ENCODE measurements around the gene FUT7. TPM values are rescaled to one million over a fixed set of nuclear protein-coding genes. Genes with fewer than 3 reads are reported as not detected.

Gene FUT7
- total RNA-seq, 1 donor from 2014 or later = 0.13 TPM

DNA sequence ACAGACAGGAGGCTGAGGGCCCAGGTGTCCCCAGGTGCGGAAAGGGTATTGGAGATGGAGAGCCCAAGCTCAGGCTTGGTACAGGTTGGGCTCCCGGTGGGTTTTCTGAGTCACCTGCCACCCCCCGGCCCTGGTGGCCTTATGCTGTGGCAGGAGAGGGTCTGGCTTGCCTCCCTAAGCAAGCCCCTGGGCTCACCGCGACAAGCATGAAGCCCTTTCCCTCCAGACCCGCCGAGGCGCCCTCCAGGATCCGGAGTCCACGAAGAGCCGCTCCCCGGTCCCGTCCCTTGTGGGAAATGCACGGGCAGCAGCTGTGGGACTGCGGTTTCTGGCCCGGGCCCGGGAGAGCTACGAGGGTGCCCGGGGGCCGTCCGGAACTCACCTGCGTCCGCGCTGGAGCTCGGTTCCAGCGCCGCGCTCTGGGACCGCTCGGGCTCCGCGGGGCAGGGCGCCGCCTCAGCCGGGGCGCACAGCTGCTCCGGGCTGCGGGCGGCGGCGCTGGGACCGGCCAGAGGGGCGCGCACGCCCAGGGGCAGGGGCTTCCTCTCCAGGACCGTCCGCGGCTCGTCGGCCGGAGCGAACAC, 37.7 kb upstream of the FUT7 start:
- Mint-ChIP-seq H3K9me3 (ENCODE audit: unreplicated experiment) (no peaks in the 10 kb centered on the region), H3K36me3 (ENCODE audit: unreplicated experiment) (no peaks in the 10 kb centered on the region), H3K27me3 (ENCODE audit: unreplicated experiment) (no peaks in the 10 kb centered on the region), H3K4me1 (ENCODE audit: unreplicated experiment) (peaks cover 12% of the 10 kb centered on the region), H3K27ac (ENCODE audit: unreplicated experiment) (no peak overlapping the region), H3K4me3 (ENCODE audit: unreplicated experiment) (peak overlapping the region; percentile 29)
- TF ChIP-seq, protein P1, sequence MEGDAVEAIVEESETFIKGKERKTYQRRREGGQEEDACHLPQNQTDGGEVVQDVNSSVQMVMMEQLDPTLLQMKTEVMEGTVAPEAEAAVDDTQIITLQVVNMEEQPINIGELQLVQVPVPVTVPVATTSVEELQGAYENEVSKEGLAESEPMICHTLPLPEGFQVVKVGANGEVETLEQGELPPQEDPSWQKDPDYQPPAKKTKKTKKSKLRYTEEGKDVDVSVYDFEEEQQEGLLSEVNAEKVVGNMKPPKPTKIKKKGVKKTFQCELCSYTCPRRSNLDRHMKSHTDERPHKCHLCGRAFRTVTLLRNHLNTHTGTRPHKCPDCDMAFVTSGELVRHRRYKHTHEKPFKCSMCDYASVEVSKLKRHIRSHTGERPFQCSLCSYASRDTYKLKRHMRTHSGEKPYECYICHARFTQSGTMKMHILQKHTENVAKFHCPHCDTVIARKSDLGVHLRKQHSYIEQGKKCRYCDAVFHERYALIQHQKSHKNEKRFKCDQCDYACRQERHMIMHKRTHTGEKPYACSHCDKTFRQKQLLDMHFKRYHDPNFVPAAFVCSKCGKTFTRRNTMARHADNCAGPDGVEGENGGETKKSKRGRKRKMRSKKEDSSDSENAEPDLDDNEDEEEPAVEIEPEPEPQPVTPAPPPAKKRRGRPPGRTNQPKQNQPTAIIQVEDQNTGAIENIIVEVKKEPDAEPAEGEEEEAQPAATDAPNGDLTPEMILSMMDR (IDR thresholded peaks at IDR 0.05) = no peak
- DNase-seq (ENCODE audit: extremely low spot score, unreplicated experiment) = no peak

GRCh38 chr9:137068539-137069507, 36.9 kb upstream of the FUT7 start:
- no peaks in the 10 kb centered on the region for H3K36me3 Mint-ChIP-seq (ENCODE audit: unreplicated experiment)
- H3K27ac Mint-ChIP-seq (ENCODE audit: unreplicated experiment) = no peak overlapping the region
- TF ChIP-seq, protein P1 (IDR thresholded peaks at IDR 0.05) = no peak
- no peaks in the 10 kb centered on the region for H3K9me3 Mint-ChIP-seq (ENCODE audit: unreplicated experiment)
- no peak for DNase-seq (ENCODE audit: extremely low spot score, unreplicated experiment)
- no peaks in the 10 kb centered on the region for H3K27me3 Mint-ChIP-seq (ENCODE audit: unreplicated experiment)
- H3K4me3 Mint-ChIP-seq (ENCODE audit: unreplicated experiment) = peak overlapping the region; percentile 29
- H3K4me1 Mint-ChIP-seq (ENCODE audit: unreplicated experiment) = peaks cover 14% of the 10 kb centered on the region

- H3K4me3 Mint-ChIP-seq (ENCODE audit: unreplicated experiment) = no peak overlapping the region
- peaks cover 14% of the 10 kb centered on the region for H3K4me1 Mint-ChIP-seq (ENCODE audit: unreplicated experiment)
- H3K36me3 Mint-ChIP-seq (ENCODE audit: unreplicated experiment) = no peaks in the 10 kb centered on the region
- H3K27ac Mint-ChIP-seq (ENCODE audit: unreplicated experiment) = no peak overlapping the region
- no peaks in the 10 kb centered on the region for H3K27me3 Mint-ChIP-seq (ENCODE audit: unreplicated experiment)
- TF ChIP-seq, protein P1 (IDR thresholded peaks at IDR 0.05) = peak; percentile 81
- H3K9me3 Mint-ChIP-seq (ENCODE audit: unreplicated experiment) = no peaks in the 10 kb centered on the region
- peak; percentile 94 for DNase-seq (ENCODE audit: extremely low spot score, unreplicated experiment)
Observed at GRCh38 chr9:137067860-137068538, 36.1 kb upstream of the FUT7 start.

DNA sequence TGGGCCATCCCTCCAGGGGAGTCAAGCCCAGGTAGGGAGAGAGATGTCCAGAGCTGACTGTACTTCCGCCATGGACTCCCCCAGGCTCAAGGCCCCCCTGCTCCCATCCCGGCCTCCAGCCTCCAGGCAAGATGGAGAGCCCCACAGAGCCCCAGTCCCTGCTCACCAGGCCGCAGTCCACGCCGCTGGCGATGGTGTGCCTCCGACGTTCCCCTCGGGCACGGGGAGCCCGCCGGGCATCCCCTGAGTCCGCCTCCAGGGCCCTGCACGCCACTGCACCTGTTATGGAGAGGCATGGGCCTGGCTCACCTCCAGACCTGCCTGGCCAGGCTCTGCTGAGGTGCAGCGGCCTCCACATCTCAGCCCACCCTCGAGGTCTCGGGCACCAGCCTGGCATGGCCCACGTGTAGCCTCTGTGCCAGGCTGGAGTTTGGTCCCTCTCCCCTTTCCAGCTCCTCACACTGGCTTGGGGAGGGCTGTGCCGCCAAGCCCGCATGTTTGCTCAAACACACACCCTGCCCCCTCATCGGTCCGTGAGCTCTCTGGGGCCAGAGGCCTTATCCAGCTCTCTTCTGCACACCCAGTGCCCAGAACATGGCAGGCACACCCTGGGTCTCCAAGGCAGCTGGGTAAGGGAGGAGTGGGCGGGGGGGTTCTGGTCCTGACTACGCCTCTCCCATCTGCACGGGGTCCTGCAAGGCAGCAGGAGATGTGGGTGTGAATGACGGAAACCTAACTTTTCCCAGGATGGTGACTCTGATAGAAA, 34.4 kb upstream of the FUT7 start:
- TF ChIP-seq, protein P1 (IDR thresholded peaks at IDR 0.05) = no peak
- no peaks in the 10 kb centered on the region for H3K27me3 Mint-ChIP-seq (ENCODE audit: unreplicated experiment)
- H3K9me3 Mint-ChIP-seq (ENCODE audit: unreplicated experiment) = no peaks in the 10 kb centered on the region
- H3K36me3 Mint-ChIP-seq (ENCODE audit: unreplicated experiment) = no peaks in the 10 kb centered on the region
- no peak overlapping the region for H3K27ac Mint-ChIP-seq (ENCODE audit: unreplicated experiment)
- H3K4me3 Mint-ChIP-seq (ENCODE audit: unreplicated experiment) = no peak overlapping the region
- peaks cover 12% of the 10 kb centered on the region for H3K4me1 Mint-ChIP-seq (ENCODE audit: unreplicated experiment)
- DNase-seq (ENCODE audit: extremely low spot score, unreplicated experiment) = no peak
